IMR-90 (cell line): ENCODE results near the gene ZFYVE21. TPM values are rescaled to one million over a fixed set of nuclear protein-coding genes. Genes with fewer than 3 reads are reported as not detected.

Experiments used
- ATAC-seq: fragments of 200-7000 bp; cut with Tn5 transposase; 2 replicates; pipeline ENCODE4 v1.9.1; 2020; ENCODE audit warnings: low read depth, mild to moderate bottlenecking, moderate library complexity
- BruUV-seq: library from RNA; stranded (reverse); fragments of 400-500 nt; replicated peaks from 2 replicates; lab custom pipeline; 2021; lab: Mats Ljungman, UMichigan
- CTCF ChIA-PET: fragments of 300-600 bp; formaldehyde crosslinking; extraction: SDS; loops from one replicate; lab custom pipeline; 2021; ENCODE audit warnings: antibody characterized with exemption; lab: Yijun Ruan, JAX
- POLR2A ChIA-PET: fragments of 300-600 bp; sonication (Branson Sonifier 250); formaldehyde crosslinking; loops from one replicate; lab custom pipeline; 2022; ENCODE audit warnings: antibody characterized with exemption; ENCODE audit not compliant: unreplicated experiment; lab: Charles Lee
- DNase-seq: peaks from one replicate; pipeline ENCODE4 v3.0.0; 2013
- H2AFZ ChIP-seq: replicated peaks from 2 replicates; pipeline ENCODE3; 2013; ENCODE audit warnings: low read length, mild to moderate bottlenecking; ENCODE audit not compliant: poor library complexity
- H2AK5ac ChIP-seq: 2 replicates; pipeline ENCODE4 v1.6.1; 2013; ENCODE audit warnings: low read depth, low read length, inconsistent platforms
- H2AK9ac ChIP-seq: replicated peaks from 2 replicates; pipeline ENCODE3; 2013; ENCODE audit warnings: mild to moderate bottlenecking, low read depth, low read length, moderate library complexity; ENCODE audit not compliant: poor library complexity
- H2BK120ac ChIP-seq: 2 replicates; pipeline ENCODE4 v1.6.1; 2013; ENCODE audit warnings: low read depth, low read length, inconsistent platforms
- H2BK15ac ChIP-seq: 3 replicates; pipeline ENCODE4 v1.6.1; 2013; ENCODE audit warnings: low read depth, low read length, inconsistent platforms
- H2BK20ac ChIP-seq: 2 replicates; pipeline ENCODE4 v1.6.1; 2013; ENCODE audit warnings: low read depth, mild to moderate bottlenecking, inconsistent platforms, low read length, moderate library complexity
- H2BK5ac ChIP-seq: 2 replicates; pipeline ENCODE4 v1.6.1; 2013; ENCODE audit warnings: mild to moderate bottlenecking, low read depth, low read length, inconsistent platforms; ENCODE audit not compliant: poor library complexity, severe bottlenecking
- H3K14ac ChIP-seq: replicated peaks from 2 replicates; pipeline ENCODE4 v1.6.1; 2013; ENCODE audit warnings: low read depth, low read length, inconsistent platforms
- H3K18ac ChIP-seq: 2 replicates; pipeline ENCODE4 v1.6.1; 2013; ENCODE audit warnings: low read depth, low read length, control low read depth
- H3K23ac ChIP-seq: 2 replicates; pipeline ENCODE4 v1.6.1; 2013; ENCODE audit warnings: low read depth, low read length, inconsistent platforms
- H3K27ac ChIP-seq: 2 replicates; pipeline ENCODE4 v1.5.1; 2013; ENCODE audit warnings: mild to moderate bottlenecking, control low read depth, low read length; ENCODE audit not compliant: insufficient read depth
- H3K27me3 ChIP-seq: 2 replicates; pipeline ENCODE4 v1.6.1; 2013; ENCODE audit warnings: low read length; ENCODE audit not compliant: control insufficient read depth, insufficient read depth
- H3K36me3 ChIP-seq: 2 replicates; pipeline ENCODE4 v1.6.1; 2013; ENCODE audit warnings: low read length, mixed read lengths; ENCODE audit not compliant: control insufficient read depth, insufficient read depth
- H3K4ac ChIP-seq: 2 replicates; pipeline ENCODE4 v1.6.1; 2013; ENCODE audit warnings: low read depth, low read length, inconsistent platforms
- H3K4me1 ChIP-seq: 2 replicates; pipeline ENCODE4 v1.6.1; 2013; ENCODE audit warnings: low read length, mixed read lengths; ENCODE audit not compliant: control insufficient read depth, insufficient read depth
- H3K4me2 ChIP-seq: 2 replicates; pipeline ENCODE4 v1.6.1; 2013; ENCODE audit warnings: low read depth, mild to moderate bottlenecking, control low read depth, low read length, moderate library complexity
- H3K4me3 ChIP-seq: 2 replicates; pipeline ENCODE4 v1.5.1; 2013; ENCODE audit warnings: low read depth, mild to moderate bottlenecking, control low read depth, low read length, moderate library complexity; ENCODE audit not compliant: insufficient read depth
- H3K56ac ChIP-seq: 2 replicates; pipeline ENCODE4 v1.6.1; 2013; ENCODE audit warnings: low read length, inconsistent platforms; ENCODE audit not compliant: insufficient read depth; ENCODE audit errors: extremely low read depth
- H3K79me1 ChIP-seq, 2 experiments: 2 replicates each; pipeline ENCODE4 v1.6.1; 2013; ENCODE audit warnings: low read length in 2 of 2, inconsistent platforms in 1 of 2, low read depth in 1 of 2
- H3K9ac ChIP-seq: 2 replicates; pipeline ENCODE4 v1.6.1; 2013; ENCODE audit warnings: low read depth, low read length, control low read depth
- H3K9me1 ChIP-seq: 2 replicates; pipeline ENCODE4 v1.6.1; 2013; ENCODE audit warnings: low read length, inconsistent platforms; ENCODE audit not compliant: insufficient read depth
- H3K9me3 ChIP-seq: 2 replicates; pipeline ENCODE4 v1.6.1; 2013; ENCODE audit warnings: low read length; ENCODE audit not compliant: control insufficient read depth, insufficient read depth
- H4K20me1 ChIP-seq: 2 replicates; pipeline ENCODE4 v1.6.1; 2013; ENCODE audit warnings: low read length, inconsistent platforms; ENCODE audit not compliant: insufficient read depth
- H4K5ac ChIP-seq: 2 replicates; pipeline ENCODE4 v1.6.1; 2013; ENCODE audit warnings: mild to moderate bottlenecking, low read depth, low read length, control low read depth
- H4K8ac ChIP-seq, 2 experiments: 2 replicates each; pipeline ENCODE4 v1.6.1; 2013; ENCODE audit warnings: low read depth in 2 of 2, low read length in 2 of 2, control low read depth in 1 of 2, inconsistent platforms in 1 of 2
- H4K91ac ChIP-seq: 2 replicates; pipeline ENCODE4 v1.6.1; 2013; ENCODE audit warnings: low read depth, low read length, inconsistent platforms; ENCODE audit not compliant: insufficient read depth
- MXI1 ChIP-seq: IDR thresholded peaks from 2 replicates; pipeline ENCODE4 v1.6.1; 2012; ENCODE audit warnings: low read depth, mild to moderate bottlenecking, low read length, moderate library complexity, borderline replicate concordance
- SMC3 ChIP-seq: fragments of 150-350 bp; IDR thresholded peaks from 2 replicates; pipeline ENCODE4 v1.6.1; 2016; ENCODE audit warnings: low read depth, mild to moderate bottlenecking, antibody characterized with exemption, low read length, moderate library complexity
- WGBS, 2 experiments: methylation state at CpG; one replicate each; pipeline versions ENCODE4 v1.1.5 to v1.1.7; 2013; ENCODE audit warnings: missing lambda C conversion rate in 2 of 2; ENCODE audit not compliant: insufficient read length in 1 of 2; ENCODE audit errors: extremely low coverage in 2 of 2; 5-methylcytosine and 5-hydroxymethylcytosine counted together
- dilution Hi-C: fragments of 300-500 bp; cut with HindIII; formaldehyde crosslinking; loops from one replicate; pipeline ENCODE4 v1.14.3; 2018; ENCODE audit warnings: low sequenced_read_pairs; ENCODE audit not compliant: unreplicated experiment
- in situ Hi-C: fragments of 300-500 bp; cut with MboI; formaldehyde crosslinking; loops from 3 replicates; pipeline ENCODE4 v1.14.3; 2019; ENCODE audit warnings: low sequenced_read_pairs, inconsistent platforms, mixed read lengths
- intact Hi-C: fragments of 100-400 bp; cut with micrococcal nuclease; formaldehyde crosslinking; loops from 2 replicates; pipeline ENCODE4 v1.10.0; 2022
- polyA plus RNA-seq, 3 experiments: library from polyadenylated mRNA; depleted of rRNA; stranded (reverse); fragments of >200 nt; gene quantifications; 2 replicates each; pipeline ENCODE4 v1.2.3, GENCODE V29; 2012; ENCODE audit warnings: low replicate concordance in 1 of 3
- total RNA-seq: library from RNA; depleted of rRNA; stranded (reverse); fragments of >200 nt; gene quantifications from 2 replicates; pipeline ENCODE4 v1.2.3, GENCODE V29; 2012

The ZFYVE21 gene
- total and polyA plus RNA-seq, 2 of the 4 experiments (the other 2 are of a cell fraction), result 41.2 to 89.2 TPM

GRCh38 chr14:103716091-103716801 lies 636 bp downstream of the ZFYVE21 start:
- WGBS, 2 experiments, result 0% methylated on average over 11 of the region's 72 CpGs; no CpG with 5 or more reads in 1 of the 2 experiments
- Histone ChIP-seq H2BK120ac (no peak overlapping the region), H4K5ac (no peak overlapping the region), H3K4ac (peak overlapping the region; percentile 15; the same call in 1 of the 2 replicates), H2AK5ac (0 out of 2 replicates have a peak overlapping the region, but pooled peaks have one; percentile 31), H3K9me3 (no peaks in the 10 kb centered on the region), H2AFZ (peak overlapping the region; percentile 86), H3K18ac (no peak overlapping the region), H3K79me1 (peaks cover 32 to 79% of the 10 kb centered on the region in 2 experiments), H3K4me2 (peak overlapping the region; percentile 98), H3K14ac (no peak overlapping the region; the same call in 1 of the 2 replicates), H3K4me1 (peaks cover 10% of the 10 kb centered on the region), H2BK15ac (no peak overlapping the region), H3K9me1 (peaks cover 7% of the 10 kb centered on the region), H4K91ac (no peak overlapping the region), H4K8ac (no peak overlapping the region; a peak in 1 of 4 replicates), H3K23ac (peak overlapping the region; percentile 68; the same call in 1 of the 2 replicates), H3K56ac (no peak overlapping the region), H3K9ac (peak overlapping the region; percentile 61), H3K27me3 (no peaks in the 10 kb centered on the region), H2AK9ac (peak overlapping the region; percentile 86), H2BK5ac (no peak overlapping the region), H3K36me3 (no peaks in the 10 kb centered on the region), H2BK20ac (no peak overlapping the region), H3K4me3 (peak overlapping the region; percentile 83), H4K20me1 (peaks cover 47% of the 10 kb centered on the region), H3K27ac (peak overlapping the region; percentile 43)
- CTCF ChIA-PET, result no interaction called here
- TF ChIP-seq MXI1 (peak; percentile 61; the same call in 1 of the 2 replicates), SMC3 (no peak)
- dilution Hi-C loops, result no loop called here
- no TSS peak for BruUV-seq
- in situ Hi-C loops, result no loop called here
- POLR2A ChIA-PET, result no interaction called here
- ATAC-seq, result peak; percentile 8
- no peak for DNase-seq
- intact Hi-C loops, result loop anchor here (5.0 kb wide), 1 partner anchor 266 kb away; no protein-coding TSS in a partner anchor
